Measurements from ENCODE around the gene BMP8A. TPM values are rescaled to one million over a fixed set of nuclear protein-coding genes. Genes with fewer than 3 reads are reported as not detected.
"Not testable (repeated sequence)": the region's sequence is repeated elsewhere in the genome, so short reads cannot be mapped to it uniquely, and the experiment has no call there.

Gene BMP8A
- total and polyA plus RNA-seq, 4 experiments from 2014 or later: not detected

- Mint-ChIP-seq H3K4me1 (peaks cover 0 to 4% (median 1%) of the 10 kb centered on the region in 4 donors), H3K36me3 (peaks cover 57 to 86% of the 10 kb centered on the region in 2 donors), H3K9me3 (no peaks in the 10 kb centered on the region), H3K4me3 (no peak overlapping the region), H3K27me3 (no peaks in the 10 kb centered on the region), H3K27ac (peak overlapping the region in 2 of 7 donors; percentile 35 to 36)
- POLR2A ChIA-PET (ENCODE audit: partially characterized antibody): no interaction called here
- intact Hi-C loops (cut with micrococcal nuclease): no loop called here
- CTCF ChIA-PET (ENCODE audit: partially characterized antibody): no interaction called here
- H3K4me3 ChIP-seq (ENCODE audit: low read length in 2 of 2): no peak overlapping the region
- peaks cover 84% of the 10 kb centered on the region for H3K36me3 ChIP-seq (ENCODE audit: insufficient read depth, low read length)
- H3K9me3 ChIP-seq (ENCODE audit: control insufficient read depth in 1 of 2, low read length in 2 of 2): no peaks in the 10 kb centered on the region
- H3K27ac ChIP-seq (ENCODE audit: low read depth, low read length): no peak overlapping the region
- no peaks in the 10 kb centered on the region for H3K27me3 ChIP-seq (ENCODE audit: insufficient read depth, low read length)
- no peaks in the 10 kb centered on the region for H3K4me1 ChIP-seq (ENCODE audit: insufficient read depth, low read length)
- DNase-seq: no peak
These were observed 21.4 kb upstream of the BMP8A start for GRCh38 chr1:39470040-39470439.

DNA sequence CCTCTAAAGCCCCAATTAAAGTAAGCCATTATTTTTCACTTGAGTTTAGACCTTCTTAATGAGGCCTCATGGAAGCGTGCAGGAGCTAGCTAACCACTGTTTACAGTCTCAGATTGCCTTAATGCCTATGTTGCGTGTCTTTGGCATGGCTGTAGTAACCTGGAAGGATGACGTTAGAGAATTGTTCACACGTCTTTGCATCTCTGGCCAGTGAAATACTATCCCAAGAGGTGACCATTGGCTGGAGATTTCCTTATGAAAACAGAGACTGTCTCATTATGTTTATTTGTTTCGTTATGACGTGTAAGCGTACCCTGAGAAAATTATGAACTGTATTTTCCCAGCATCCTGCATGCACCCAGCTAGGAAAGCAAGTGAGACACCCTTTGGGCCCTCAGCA is 18.6 kb upstream of the BMP8A start:
- Histone ChIP-seq H3K4me3 (ENCODE audit: low read length in 2 of 2) (no peak overlapping the region), H3K27me3 (ENCODE audit: insufficient read depth, low read length) (no peaks in the 10 kb centered on the region), H3K36me3 (ENCODE audit: insufficient read depth, low read length) (peaks cover 68% of the 10 kb centered on the region), H3K9me3 (ENCODE audit: control insufficient read depth in 1 of 2, low read length in 2 of 2) (no peaks in the 10 kb centered on the region), H3K4me1 (ENCODE audit: insufficient read depth, low read length) (no peaks in the 10 kb centered on the region), H3K27ac (ENCODE audit: low read depth, low read length) (no peak overlapping the region)
- H3K36me3 Mint-ChIP-seq: peaks cover 43 to 79% of the 10 kb centered on the region in 2 donors
- peaks cover 0 to 4% (median 1%) of the 10 kb centered on the region in 4 donors for H3K4me1 Mint-ChIP-seq
- peaks cover 0 to 3% (median 0%) of the 10 kb centered on the region in 8 donors for H3K9me3 Mint-ChIP-seq
- intact Hi-C loops (cut with micrococcal nuclease): no loop called here
- H3K27me3 Mint-ChIP-seq: no peaks in the 10 kb centered on the region
- CTCF ChIA-PET (ENCODE audit: partially characterized antibody): no interaction called here
- POLR2A ChIA-PET (ENCODE audit: partially characterized antibody): no interaction called here
- DNase-seq: no peak
- peak overlapping the region in 1 of 7 donors; percentile 32 for H3K27ac Mint-ChIP-seq
- no peak overlapping the region for H3K4me3 Mint-ChIP-seq

GRCh38 chr1:39473324-39473723 is 18.1 kb upstream of the BMP8A start:
- intact Hi-C loops (cut with micrococcal nuclease): no loop called here
- peaks cover 0 to 4% (median 1%) of the 10 kb centered on the region in 4 donors for H3K4me1 Mint-ChIP-seq

GRCh38 chr1:39474810-39475209 is 16.6 kb upstream of the BMP8A start:
- H3K27me3 Mint-ChIP-seq: no peaks in the 10 kb centered on the region
- no peaks in the 10 kb centered on the region for H3K27me3 ChIP-seq (ENCODE audit: insufficient read depth, low read length)
- intact Hi-C loops (cut with micrococcal nuclease): no loop called here
- H3K9me3 Mint-ChIP-seq: peaks cover 0 to 3% (median 0%) of the 10 kb centered on the region in 8 donors
- no peak overlapping the region for H3K27ac ChIP-seq (ENCODE audit: low read depth, low read length)
- H3K27ac Mint-ChIP-seq: peak overlapping the region in 2 of 7 donors; percentile 42 to 60
- no peaks in the 10 kb centered on the region for H3K4me1 Mint-ChIP-seq
- H3K4me3 Mint-ChIP-seq: no peak overlapping the region
- no peak overlapping the region for H3K4me3 ChIP-seq (ENCODE audit: low read length in 2 of 2)
- peaks cover 42 to 76% of the 10 kb centered on the region in 2 donors for H3K36me3 Mint-ChIP-seq
- ChIA-PET POLR2A (ENCODE audit: partially characterized antibody) (no interaction called here), CTCF (ENCODE audit: partially characterized antibody) (no interaction called here)
- no peaks in the 10 kb centered on the region for H3K4me1 ChIP-seq (ENCODE audit: insufficient read depth, low read length)
- DNase-seq: no peak
- H3K36me3 ChIP-seq (ENCODE audit: insufficient read depth, low read length): peaks cover 56% of the 10 kb centered on the region
- no peaks in the 10 kb centered on the region for H3K9me3 ChIP-seq (ENCODE audit: control insufficient read depth in 1 of 2, low read length in 2 of 2)

More at GRCh38 chr1:39473324-39473723, 18.1 kb upstream of the BMP8A start:
- ChIA-PET CTCF (ENCODE audit: partially characterized antibody) (no interaction called here), POLR2A (ENCODE audit: partially characterized antibody) (no interaction called here)
- Mint-ChIP-seq H3K36me3 (peaks cover 43 to 79% of the 10 kb centered on the region in 2 donors), H3K27me3 (no peaks in the 10 kb centered on the region), H3K4me3 (no peak overlapping the region), H3K27ac (peak overlapping the region in 2 of 7 donors; percentile 21 to 70), H3K9me3 (peaks cover 0 to 3% (median 0%) of the 10 kb centered on the region in 8 donors)
- H3K36me3 ChIP-seq (ENCODE audit: insufficient read depth, low read length): peaks cover 63% of the 10 kb centered on the region
- no peak for DNase-seq
- H3K4me1 ChIP-seq (ENCODE audit: insufficient read depth, low read length): no peaks in the 10 kb centered on the region
- no peak overlapping the region for H3K27ac ChIP-seq (ENCODE audit: low read depth, low read length)
- H3K4me3 ChIP-seq (ENCODE audit: low read length in 2 of 2): no peak overlapping the region
- H3K27me3 ChIP-seq (ENCODE audit: insufficient read depth, low read length): no peaks in the 10 kb centered on the region
- H3K9me3 ChIP-seq (ENCODE audit: control insufficient read depth in 1 of 2, low read length in 2 of 2): no peaks in the 10 kb centered on the region

- intact Hi-C loops (cut with micrococcal nuclease); H3K4me3 Mint-ChIP-seq; DNase-seq; POLR2A ChIA-PET (ENCODE audit: partially characterized antibody); H3K27me3 ChIP-seq (ENCODE audit: insufficient read depth, low read length); H3K4me1 ChIP-seq (ENCODE audit: insufficient read depth, low read length); H3K9me3 ChIP-seq (ENCODE audit: control insufficient read depth in 1 of 2, low read length in 2 of 2); H3K4me1 Mint-ChIP-seq; H3K27ac ChIP-seq (ENCODE audit: low read depth, low read length); H3K4me3 ChIP-seq (ENCODE audit: low read length in 2 of 2); H3K9me3 Mint-ChIP-seq; H3K27me3 Mint-ChIP-seq; CTCF ChIA-PET (ENCODE audit: partially characterized antibody): not testable (repeated sequence)
- peak overlapping the region in 2 of 7 donors; percentile 42 to 70 for H3K27ac Mint-ChIP-seq
- H3K36me3 ChIP-seq (ENCODE audit: insufficient read depth, low read length): peaks cover 55% of the 10 kb centered on the region
- peaks cover 43 to 77% of the 10 kb centered on the region in 2 donors for H3K36me3 Mint-ChIP-seq
These were observed 15.9 kb upstream of the BMP8A start for GRCh38 chr1:39475551-39475950.

GRCh38 chr1:39478126-39478915 is 13.1 kb upstream of the BMP8A start:
- Mint-ChIP-seq H3K36me3 (peaks cover 43 to 74% of the 10 kb centered on the region in 2 donors), H3K9me3 (peaks cover 0 to 5% (median 0%) of the 10 kb centered on the region in 8 donors), H3K4me1 (peaks cover 0 to 1% (median 0%) of the 10 kb centered on the region in 4 donors), H3K4me3 (no peak overlapping the region), H3K27ac (peak overlapping the region in 1 of 7 donors; percentile 42), H3K27me3 (no peaks in the 10 kb centered on the region)
- Histone ChIP-seq H3K27me3 (ENCODE audit: insufficient read depth, low read length) (no peaks in the 10 kb centered on the region), H3K4me1 (ENCODE audit: insufficient read depth, low read length) (no peaks in the 10 kb centered on the region), H3K36me3 (ENCODE audit: insufficient read depth, low read length) (peaks cover 48% of the 10 kb centered on the region), H3K27ac (ENCODE audit: low read depth, low read length) (no peak overlapping the region), H3K9me3 (ENCODE audit: control insufficient read depth in 1 of 2, low read length in 2 of 2) (no peaks in the 10 kb centered on the region), H3K4me3 (ENCODE audit: low read length in 2 of 2) (no peak overlapping the region)
- CTCF ChIA-PET (ENCODE audit: partially characterized antibody): no interaction called here
- intact Hi-C loops (cut with micrococcal nuclease): no loop called here
- DNase-seq: no peak
- POLR2A ChIA-PET (ENCODE audit: partially characterized antibody): no interaction called here

DNA sequence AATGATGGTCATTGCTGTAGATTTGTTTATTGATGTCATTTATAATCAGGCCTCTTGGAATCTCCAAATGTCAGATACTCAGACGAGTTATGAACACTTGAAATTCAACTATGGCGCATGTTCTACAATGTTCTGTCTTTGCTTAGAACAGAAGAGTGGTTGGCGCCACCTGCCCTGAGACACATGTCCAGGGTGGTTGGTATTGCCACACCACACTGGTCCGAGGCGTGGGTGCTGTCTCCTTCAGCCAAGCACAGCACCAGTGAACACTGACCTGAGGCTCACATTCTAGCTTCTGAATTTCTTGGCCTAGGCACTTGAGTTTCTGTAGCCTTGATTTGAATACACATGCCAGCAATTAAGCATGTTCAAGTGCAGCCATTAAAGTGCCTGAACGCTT is 10.1 kb upstream of the BMP8A start:
- intact Hi-C loops (cut with micrococcal nuclease): no loop called here
- Mint-ChIP-seq H3K4me1 (peaks cover 0 to 1% (median 0%) of the 10 kb centered on the region in 4 donors), H3K27me3 (no peaks in the 10 kb centered on the region), H3K27ac (peak overlapping the region in 2 of 7 donors; percentile 22 to 66), H3K4me3 (no peak overlapping the region), H3K9me3 (peaks cover 0 to 2% (median 0%) of the 10 kb centered on the region in 8 donors), H3K36me3 (peaks cover 45 to 74% of the 10 kb centered on the region in 2 donors)
- Histone ChIP-seq H3K4me3 (ENCODE audit: low read length in 2 of 2) (no peak overlapping the region), H3K27me3 (ENCODE audit: insufficient read depth, low read length) (no peaks in the 10 kb centered on the region), H3K36me3 (ENCODE audit: insufficient read depth, low read length) (peaks cover 61% of the 10 kb centered on the region), H3K27ac (ENCODE audit: low read depth, low read length) (no peak overlapping the region), H3K9me3 (ENCODE audit: control insufficient read depth in 1 of 2, low read length in 2 of 2) (no peaks in the 10 kb centered on the region), H3K4me1 (ENCODE audit: insufficient read depth, low read length) (no peaks in the 10 kb centered on the region)
- DNase-seq: no peak
- POLR2A ChIA-PET (ENCODE audit: partially characterized antibody): no interaction called here
- CTCF ChIA-PET (ENCODE audit: partially characterized antibody): no interaction called here

Data from CD4-positive, alpha-beta memory T cell (primary cell).